Right lobe of liver (tissue), 6 donors: ENCODE measurements around the gene ZNF618. TPM values are rescaled to one million over a fixed set of nuclear protein-coding genes. Genes with fewer than 3 reads are reported as not detected.

Experiments used
- ATAC-seq, 4 donors: fragments of 200-7000 bp; cut with Tn5 transposase; one replicate each; pipeline ENCODE4 v1.9.1; 2020; ENCODE audit warnings: mild to moderate bottlenecking in 4 of 4, moderate library complexity in 4 of 4
- DNase-seq, 3 donors: peaks; one replicate each; pipeline ENCODE4 v3.0.0-alpha.2; 2020
- H3K27ac ChIP-seq, 3 donors: fragments of 200-600 bp; one replicate each; pipeline ENCODE4 v1.8.0; 2022
- H3K27me3 ChIP-seq, 2 donors: fragments of 200-600 bp; one replicate each; pipeline ENCODE4 v1.8.0; 2022
- H3K36me3 ChIP-seq, 4 donors: fragments of 200-600 bp; sonication (generic) in 1 of 4; one replicate each; pipeline versions ENCODE4 v1.5.1 to v1.8.0; 2017 to 2022; ENCODE audit warnings: control low read depth in 1 of 4
- H3K4me1 ChIP-seq, 4 donors: fragments of 200-600 bp; sonication (generic) in 1 of 4; one replicate each; pipeline versions ENCODE4 v1.5.1 to v1.8.0; 2017 to 2022; ENCODE audit warnings: control low read depth in 1 of 4
- H3K4me3 ChIP-seq, 3 donors: fragments of 200-600 bp; one replicate each; pipeline ENCODE4 v1.8.0; 2022
- H3K9me3 ChIP-seq, 4 donors: fragments of 200-600 bp; sonication (generic) in 1 of 4; one replicate each; pipeline versions ENCODE4 v1.5.1 to v1.8.0; 2017 to 2022; ENCODE audit warnings: control low read depth in 1 of 4
- CTCF ChIP-seq, 4 donors: fragments of 200-600 bp in 3 of 4; fragments of 450-650 bp in 1 of 4; IDR thresholded peaks; one replicate each; pipeline versions ENCODE4 v1.5.1 to v1.8.0; 2016 to 2022; ENCODE audit warnings: antibody characterized with exemption in 4 of 4, mild to moderate bottlenecking in 2 of 4
- POLR2A ChIP-seq: fragments of 450-650 bp; IDR thresholded peaks from one replicate; pipeline ENCODE4 v1.6.1; 2017; ENCODE audit warnings: antibody characterized with exemption, mild to moderate bottlenecking
- WGBS: methylation state at CpG from one replicate; pipeline ENCODE4 v1.1.6; 2018; ENCODE audit warnings: low coverage, low lambda C conversion rate; ENCODE audit not compliant: insufficient coverage; ENCODE audit errors: missing lambda C conversion rate; 5-methylcytosine and 5-hydroxymethylcytosine counted together
- intact Hi-C, 2 donors: fragments of 100-400 bp; cut with DNase I; formaldehyde crosslinking; loops; one replicate each; pipeline versions ENCODE4 v1.11.2 to v1.14.1; 2022
- total RNA-seq, 6 experiments: library from RNA; depleted of rRNA in 2 of 6; stranded (reverse); fragments of >200 nt in 2 of 6; fragmentation: NEBNext Ultra II Directional in 3 of 6; extraction: Animal tissue kit (Norgen Biotek cat#: 25700) in 3 of 6; gene quantifications; one replicate each; pipeline versions ENCODE4 v1.1.0 to v1.2.4, GENCODE V29; 2016 to 2023
- donor health status: DM: no; HTN: yes; CAD: no.
- donor health status: DM: no; HTN: no; CAD: no.
- donor health status: DM: no; HTN: no; CAD: no.
- donor health status: DM: no; HTN: yes; CAD: no.
- donor health status: DM: no; HTN: yes; CAD: no.

Gene ZNF618
- total RNA-seq, 6 experiments from 2014 or later, result 2.9 to 7.9 (median 6.0) TPM

GRCh38 chr9:114011313-114011712 is 135.2 kb downstream of the ZNF618 start:
- no peak overlapping the region for H3K4me3 ChIP-seq
- peaks cover 0 to 4% (median 2%) of the 10 kb centered on the region in 4 donors for H3K36me3 ChIP-seq
- ATAC-seq (no peak), DNase-seq (no peak)
- no peaks in the 10 kb centered on the region for H3K27me3 ChIP-seq
- 84% methylated on average over 6 of the region's 9 CpGs for WGBS
- TF ChIP-seq CTCF (IDR thresholded peaks at IDR 0.05), result no peak
- no peak for TF ChIP-seq POLR2A
- no peaks in the 10 kb centered on the region for H3K9me3 ChIP-seq
- intact Hi-C loops, result no loop called here
- H3K4me1 ChIP-seq, result peaks cover 0 to 10% (median 0%) of the 10 kb centered on the region in 4 donors
- no peak overlapping the region for H3K27ac ChIP-seq

- intact Hi-C loops, result no loop called here
- H3K36me3 ChIP-seq, result peaks cover 0 to 4% (median 2%) of the 10 kb centered on the region in 4 donors
- H3K27ac ChIP-seq, result no peak overlapping the region
- no peaks in the 10 kb centered on the region for H3K9me3 ChIP-seq
- 60% methylated on average over 1 of the region's 2 CpGs for WGBS
- no peaks in the 10 kb centered on the region for H3K27me3 ChIP-seq
- TF ChIP-seq CTCF (IDR thresholded peaks at IDR 0.05), result no peak
- no peak for TF ChIP-seq POLR2A
- peaks cover 0 to 10% (median 0%) of the 10 kb centered on the region in 4 donors for H3K4me1 ChIP-seq
- DNase-seq (no peak), ATAC-seq (no peak)
- H3K4me3 ChIP-seq, result no peak overlapping the region
These were observed 136.0 kb downstream of the ZNF618 start for GRCh38 chr9:114012126-114012525.

GRCh38 chr9:114014044-114014443 is 137.9 kb downstream of the ZNF618 start:
- H3K36me3 ChIP-seq, result peaks cover 0 to 4% (median 2%) of the 10 kb centered on the region in 4 donors
- intact Hi-C loops, result no loop called here
- DNase-seq, result no peak
- H3K27me3 ChIP-seq, result no peaks in the 10 kb centered on the region
- TF ChIP-seq POLR2A (no peak), CTCF (IDR thresholded peaks at IDR 0.05) (no peak)
- peaks cover 0 to 10% (median 0%) of the 10 kb centered on the region in 4 donors for H3K4me1 ChIP-seq
- no peak overlapping the region for H3K4me3 ChIP-seq
- ATAC-seq, result no peak
- H3K9me3 ChIP-seq, result no peaks in the 10 kb centered on the region
- no peak overlapping the region for H3K27ac ChIP-seq

GRCh38 chr9:114015607-114016006 is 139.5 kb downstream of the ZNF618 start:
- Histone ChIP-seq H3K9me3 (no peaks in the 10 kb centered on the region), H3K4me1 (peaks cover 0 to 10% (median 0%) of the 10 kb centered on the region in 4 donors), H3K36me3 (peaks cover 0 to 4% (median 2%) of the 10 kb centered on the region in 4 donors), H3K27ac (no peak overlapping the region), H3K4me3 (no peak overlapping the region), H3K27me3 (no peaks in the 10 kb centered on the region)
- ATAC-seq, result peak; percentile 75 to 90 (median 84)
- DNase-seq, result peak in 1 of 3 donors; percentile 35
- intact Hi-C loops, result no loop called here
- TF ChIP-seq CTCF (IDR thresholded peaks at IDR 0.05), result no peak
- no peak for TF ChIP-seq POLR2A
- WGBS, result 41% methylated on average over 2 of the region's 2 CpGs

GRCh38 chr9:114016101-114016500 is 140.0 kb downstream of the ZNF618 start:
- peak in 2 of 4 donors; percentile 29 to 42 for ATAC-seq
- intact Hi-C loops, result no loop called here
- WGBS, result 60% methylated on average over 5 of the region's 6 CpGs

More at GRCh38 chr9:114016101-114016500, 140.0 kb downstream of the ZNF618 start:
- DNase-seq, result peak in 1 of 3 donors; percentile 37
- H3K36me3 ChIP-seq, result peaks cover 0 to 4% (median 2%) of the 10 kb centered on the region in 4 donors
- H3K4me1 ChIP-seq, result peaks cover 0 to 10% (median 0%) of the 10 kb centered on the region in 4 donors
- H3K27me3 ChIP-seq, result no peaks in the 10 kb centered on the region
- H3K9me3 ChIP-seq, result no peaks in the 10 kb centered on the region
- no peak overlapping the region for H3K4me3 ChIP-seq
- TF ChIP-seq POLR2A, result no peak
- TF ChIP-seq CTCF (IDR thresholded peaks at IDR 0.05), result no peak
- H3K27ac ChIP-seq, result no peak overlapping the region
